GM19043 (cell line): ENCODE results near the gene PCAT7.
"Not testable (repeated sequence)": the region's sequence is repeated elsewhere in the genome, so short reads cannot be mapped to it uniquely, and the experiment has no call there.

Experiments used
- ATAC-seq: cut with Tn5 transposase; IDR thresholded peaks from one replicate; pipeline ENCODE4 v1.9.1; 2021; ENCODE audit warnings: low read depth; ENCODE audit not compliant: unreplicated experiment

PCAT7 gene

GRCh38 chr9:94554439-94555331 is at the start of gene PCAT7:
TSS of gene PCAT7 (plus strand) at chr9:94555083.
- no peak for ATAC-seq

- ATAC-seq: not testable (repeated sequence)
Measured at GRCh38 chr9:94506370-94506769, 48.5 kb upstream of the PCAT7 start.

- no peak for ATAC-seq
Measured at GRCh38 chr9:94507531-94508258, 47.2 kb upstream of the PCAT7 start.

GRCh38 chr9:94511134-94511954 is 43.5 kb upstream of the PCAT7 start:
- no peak for ATAC-seq

GRCh38 chr9:94511955-94512265 is 43.0 kb upstream of the PCAT7 start:
- ATAC-seq: no peak

GRCh38 chr9:94514722-94515121 is 40.2 kb upstream of the PCAT7 start:
- no peak for ATAC-seq

GRCh38 chr9:94517254-94517653 is 37.6 kb upstream of the PCAT7 start:
- ATAC-seq: no peak

GRCh38 chr9:94525396-94526035 is 29.4 kb upstream of the PCAT7 start:
- no peak for ATAC-seq

- ATAC-seq: no peak
Measured at GRCh38 chr9:94526271-94526670, 28.6 kb upstream of the PCAT7 start.

GRCh38 chr9:94526951-94527350 is 27.9 kb upstream of the PCAT7 start:
- no peak for ATAC-seq

GRCh38 chr9:94528886-94529285 is 26.0 kb upstream of the PCAT7 start:
- ATAC-seq: no peak

- no peak for ATAC-seq
Measured at GRCh38 chr9:94533155-94533554, 21.7 kb upstream of the PCAT7 start.

- ATAC-seq: no peak
Measured at GRCh38 chr9:94533601-94534000, 21.3 kb upstream of the PCAT7 start.

GRCh38 chr9:94534901-94535300 is 20.0 kb upstream of the PCAT7 start:
- no peak for ATAC-seq

- ATAC-seq: no peak
Measured at GRCh38 chr9:94538908-94539307, 16.0 kb upstream of the PCAT7 start.

GRCh38 chr9:94544335-94544734 is 10.5 kb upstream of the PCAT7 start:
- not testable (repeated sequence) for ATAC-seq

- ATAC-seq: no peak
Measured at GRCh38 chr9:94545940-94546339, 8.9 kb upstream of the PCAT7 start.

- no peak for ATAC-seq
Measured at GRCh38 chr9:94553029-94553938, 1.6 kb upstream of the PCAT7 start.

- no peak for ATAC-seq
Measured at GRCh38 chr9:94554078-94554438, 825 bp upstream of the PCAT7 start.

- ATAC-seq: no peak
Measured at GRCh38 chr9:94557376-94557775, 2.5 kb downstream of the PCAT7 start.
